ENCODE results near the gene SSR1. TPM values are rescaled to one million over a fixed set of nuclear protein-coding genes. Genes with fewer than 3 reads are reported as not detected.

SSR1 gene
- polyA plus RNA-seq, 1 donor from 2014 or later = 53.0 TPM

DNA sequence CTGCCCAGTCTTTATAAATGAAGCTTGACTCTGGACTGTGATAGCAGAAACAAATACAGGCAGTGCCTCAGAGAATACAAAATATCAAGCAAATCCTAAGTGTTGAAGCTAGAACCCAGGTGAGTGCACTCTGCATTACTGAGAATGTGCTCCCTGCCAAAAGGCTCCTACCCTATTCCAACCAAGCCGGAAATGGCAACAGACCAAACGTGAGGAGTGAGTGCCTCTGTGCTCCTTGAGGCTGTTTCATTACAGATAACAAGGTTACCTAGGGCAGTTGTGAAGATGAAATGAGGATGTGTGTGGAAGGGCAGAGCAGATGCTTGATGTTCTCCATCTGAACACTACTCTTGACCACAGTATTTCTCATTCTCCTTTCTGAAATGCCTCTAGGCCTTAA is 29.3 kb downstream of the SSR1 start:
- Histone ChIP-seq H3K9ac (ENCODE audit: low read length) (no peak overlapping the region), H3K36me3 (ENCODE audit: insufficient read depth, low read length) (peaks cover 11% of the 10 kb centered on the region), H3F3A (ENCODE audit: insufficient read depth, low read length, poor library complexity, severe bottlenecking) (no peaks in the 10 kb centered on the region), H3K9me3 (ENCODE audit: low read length) (no peaks in the 10 kb centered on the region), H3K27me3 (ENCODE audit: insufficient read depth, low read depth, low read length) (no peaks in the 10 kb centered on the region), H3K27ac (ENCODE audit: low read length) (no peak overlapping the region), H2AFZ (ENCODE audit: low read depth, low read length) (no peak overlapping the region), H3K4me3 (ENCODE audit: low read length) (no peak overlapping the region), H3K9me2 (ENCODE audit: insufficient read depth, low read length) (no peaks in the 10 kb centered on the region), H3K4me2 (ENCODE audit: low read length) (no peak overlapping the region), H4K20me1 (ENCODE audit: insufficient read depth) (no peaks in the 10 kb centered on the region), H3K79me2 (replicated peaks; ENCODE audit: insufficient read depth, low read length) (no peaks in the 10 kb centered on the region)
- TF ChIP-seq, protein P1, sequence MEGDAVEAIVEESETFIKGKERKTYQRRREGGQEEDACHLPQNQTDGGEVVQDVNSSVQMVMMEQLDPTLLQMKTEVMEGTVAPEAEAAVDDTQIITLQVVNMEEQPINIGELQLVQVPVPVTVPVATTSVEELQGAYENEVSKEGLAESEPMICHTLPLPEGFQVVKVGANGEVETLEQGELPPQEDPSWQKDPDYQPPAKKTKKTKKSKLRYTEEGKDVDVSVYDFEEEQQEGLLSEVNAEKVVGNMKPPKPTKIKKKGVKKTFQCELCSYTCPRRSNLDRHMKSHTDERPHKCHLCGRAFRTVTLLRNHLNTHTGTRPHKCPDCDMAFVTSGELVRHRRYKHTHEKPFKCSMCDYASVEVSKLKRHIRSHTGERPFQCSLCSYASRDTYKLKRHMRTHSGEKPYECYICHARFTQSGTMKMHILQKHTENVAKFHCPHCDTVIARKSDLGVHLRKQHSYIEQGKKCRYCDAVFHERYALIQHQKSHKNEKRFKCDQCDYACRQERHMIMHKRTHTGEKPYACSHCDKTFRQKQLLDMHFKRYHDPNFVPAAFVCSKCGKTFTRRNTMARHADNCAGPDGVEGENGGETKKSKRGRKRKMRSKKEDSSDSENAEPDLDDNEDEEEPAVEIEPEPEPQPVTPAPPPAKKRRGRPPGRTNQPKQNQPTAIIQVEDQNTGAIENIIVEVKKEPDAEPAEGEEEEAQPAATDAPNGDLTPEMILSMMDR (IDR thresholded peaks at IDR 0.05; ENCODE audit: poor library complexity, severe bottlenecking) = no peak
- TF ChIP-seq REST (IDR thresholded peaks at IDR 0.05; ENCODE audit: borderline replicate concordance) (no peak), EZH2 (IDR thresholded peaks at IDR 0.05; ENCODE audit: borderline replicate concordance, insufficient read depth, low read length, poor library complexity, severe bottlenecking) (no peak), MXI1 (conservative IDR thresholded peaks at IDR 0.05; ENCODE audit: poor library complexity, severe bottlenecking) (no peak), RAD21 (conservative IDR thresholded peaks at IDR 0.05) (no peak), SMC3 (conservative IDR thresholded peaks at IDR 0.05; ENCODE audit: poor library complexity) (no peak), EP300 (conservative IDR thresholded peaks at IDR 0.05; ENCODE audit: poor library complexity, severe bottlenecking) (no peak), TAF1 (IDR thresholded peaks at IDR 0.05; ENCODE audit: low read depth) (no peak), POLR2AphosphoS5 (IDR thresholded peaks at IDR 0.05) (no peak)

DNA sequence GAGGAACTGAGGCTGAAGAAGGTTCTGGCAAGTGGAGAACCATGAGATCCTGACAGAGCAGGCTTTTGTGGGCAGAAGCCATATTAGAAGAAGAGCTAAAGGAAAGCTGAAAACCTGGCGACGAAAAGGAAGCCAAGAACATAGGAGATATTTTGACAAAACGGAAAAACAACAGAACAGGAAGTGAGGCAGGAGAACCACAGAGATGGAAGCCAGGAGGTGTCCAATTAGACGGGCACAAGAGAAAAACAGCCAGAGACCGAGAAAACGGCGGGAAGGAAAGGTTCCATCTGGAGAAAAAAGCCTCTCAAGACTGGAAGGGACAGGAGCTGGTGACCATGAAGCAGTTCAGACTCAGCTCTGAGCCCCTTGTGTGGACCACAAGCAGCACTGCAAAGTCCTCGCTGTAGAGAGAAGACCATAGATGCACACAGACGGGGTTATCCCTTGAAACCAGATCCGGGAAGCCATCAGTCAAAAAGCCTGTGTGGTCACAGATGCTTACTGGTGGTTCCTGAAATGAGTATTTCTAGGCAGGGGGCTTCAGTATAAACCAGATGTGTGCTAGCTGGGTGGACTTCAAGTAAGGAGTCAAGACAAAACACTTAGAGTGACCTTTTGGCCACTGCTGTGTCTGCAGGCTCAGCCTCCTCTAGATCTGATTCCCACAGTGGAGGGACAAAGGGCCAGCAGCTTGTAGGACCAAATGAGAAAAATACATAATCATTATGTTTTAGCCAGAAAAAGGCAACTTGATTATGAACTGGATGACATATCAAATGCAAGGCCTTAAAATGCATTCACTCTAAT is 30.7 kb downstream of the SSR1 start:
- no peaks in the 10 kb centered on the region for H3K9me2 ChIP-seq (ENCODE audit: insufficient read depth, low read length)
- no peak overlapping the region for H3K4me2 ChIP-seq (ENCODE audit: low read length)
- no peaks in the 10 kb centered on the region for H3K79me2 ChIP-seq (replicated peaks; ENCODE audit: insufficient read depth, low read length)
- no peaks in the 10 kb centered on the region for H4K20me1 ChIP-seq (ENCODE audit: insufficient read depth)
- no peak overlapping the region for H3K4me3 ChIP-seq (ENCODE audit: low read length)
- H2AFZ ChIP-seq (ENCODE audit: low read depth, low read length) = no peak overlapping the region
- H3K27ac ChIP-seq (ENCODE audit: low read length) = no peak overlapping the region
- no peaks in the 10 kb centered on the region for H3K9me3 ChIP-seq (ENCODE audit: low read length)
- H3K9ac ChIP-seq (ENCODE audit: low read length) = no peak overlapping the region
- H3K36me3 ChIP-seq (ENCODE audit: insufficient read depth, low read length) = peaks cover 5% of the 10 kb centered on the region
- H3K27me3 ChIP-seq (ENCODE audit: insufficient read depth, low read depth, low read length) = no peaks in the 10 kb centered on the region
- no peaks in the 10 kb centered on the region for H3F3A ChIP-seq (ENCODE audit: insufficient read depth, low read length, poor library complexity, severe bottlenecking)
- TF ChIP-seq EP300 (conservative IDR thresholded peaks at IDR 0.05; ENCODE audit: poor library complexity, severe bottlenecking) (no peak), EZH2 (IDR thresholded peaks at IDR 0.05; ENCODE audit: borderline replicate concordance, insufficient read depth, low read length, poor library complexity, severe bottlenecking) (no peak), SMC3 (conservative IDR thresholded peaks at IDR 0.05; ENCODE audit: poor library complexity) (no peak), REST (IDR thresholded peaks at IDR 0.05; ENCODE audit: borderline replicate concordance) (no peak), TAF1 (IDR thresholded peaks at IDR 0.05; ENCODE audit: low read depth) (no peak), MXI1 (conservative IDR thresholded peaks at IDR 0.05; ENCODE audit: poor library complexity, severe bottlenecking) (no peak), RAD21 (conservative IDR thresholded peaks at IDR 0.05) (no peak), POLR2AphosphoS5 (IDR thresholded peaks at IDR 0.05) (no peak)
- TF ChIP-seq, protein P1 (IDR thresholded peaks at IDR 0.05; ENCODE audit: poor library complexity, severe bottlenecking) = no peak

All from neural cell (in vitro differentiated cells).